Calu3 (cell line): Measurements from ENCODE around the gene MACROD1. TPM values are rescaled to one million over a fixed set of nuclear protein-coding genes. Genes with fewer than 3 reads are reported as not detected.

ENCODE experiments used
- BruUV-seq: library from RNA; stranded (reverse); fragments of 400-500 nt; replicated peaks from 2 replicates; lab custom pipeline; 2021; lab: Mats Ljungman, UMichigan
- CTCF ChIA-PET: fragments of 300-600 bp; sonication (Branson Sonifier 250); formaldehyde crosslinking; loops from one replicate; lab custom pipeline; 2022; ENCODE audit warnings: antibody characterized with exemption; lab: Charles Lee
- DNase-seq: peaks from one replicate; pipeline ENCODE4 v3.0.0; 2022
- H3K27ac Mint-ChIP-seq: one replicate; pipeline ENCODE4 v1.8.0; 2022; ENCODE audit warnings: mixed read lengths; ENCODE audit not compliant: unreplicated experiment
- H3K27me3 Mint-ChIP-seq: one replicate; pipeline ENCODE4 v1.8.0; 2022; ENCODE audit warnings: mixed read lengths; ENCODE audit not compliant: unreplicated experiment
- H3K36me3 Mint-ChIP-seq: one replicate; pipeline ENCODE4 v1.8.0; 2022; ENCODE audit warnings: mild to moderate bottlenecking, moderate library complexity, mixed read lengths; ENCODE audit not compliant: insufficient read depth, unreplicated experiment
- H3K4me1 Mint-ChIP-seq: one replicate; pipeline ENCODE4 v1.8.0; 2022; ENCODE audit warnings: mild to moderate bottlenecking, low read depth, mixed read lengths; ENCODE audit not compliant: unreplicated experiment
- H3K4me3 Mint-ChIP-seq: one replicate; pipeline ENCODE4 v1.8.0; 2022; ENCODE audit warnings: mild to moderate bottlenecking, low read depth, moderate library complexity, mixed read lengths; ENCODE audit not compliant: unreplicated experiment
- H3K9me3 Mint-ChIP-seq: one replicate; pipeline ENCODE4 v1.8.0; 2022; ENCODE audit warnings: low read depth, mixed read lengths; ENCODE audit not compliant: unreplicated experiment
- intact Hi-C: fragments of 100-400 bp; cut with micrococcal nuclease; formaldehyde crosslinking; loops from one replicate; pipeline ENCODE4 v1.10.0; 2022; ENCODE audit not compliant: unreplicated experiment
- total RNA-seq: library from RNA; stranded (reverse); gene quantifications from 2 replicates; pipeline ENCODE4 v1.2.3, GENCODE V29; 2022
- TF ChIP-seq, protein P1 (sequence below): fragments of 200-600 bp; IDR thresholded peaks from one replicate; pipeline ENCODE4 v1.8.0; 2022; ENCODE audit warnings: antibody characterized with exemption; ENCODE audit not compliant: unreplicated experiment

The MACROD1 gene
- total RNA-seq, 1 experiment from 2014 or later, result 35.7 TPM

GRCh38 chr11:64076758-64077157 is 89.2 kb downstream of the MACROD1 start:
- CTCF ChIA-PET, result no interaction called here
- H3K36me3 Mint-ChIP-seq, result peaks cover 5% of the 10 kb centered on the region
- peaks cover 12% of the 10 kb centered on the region for H3K27me3 Mint-ChIP-seq
- intact Hi-C loops, result no loop called here
- TF ChIP-seq, protein P1, sequence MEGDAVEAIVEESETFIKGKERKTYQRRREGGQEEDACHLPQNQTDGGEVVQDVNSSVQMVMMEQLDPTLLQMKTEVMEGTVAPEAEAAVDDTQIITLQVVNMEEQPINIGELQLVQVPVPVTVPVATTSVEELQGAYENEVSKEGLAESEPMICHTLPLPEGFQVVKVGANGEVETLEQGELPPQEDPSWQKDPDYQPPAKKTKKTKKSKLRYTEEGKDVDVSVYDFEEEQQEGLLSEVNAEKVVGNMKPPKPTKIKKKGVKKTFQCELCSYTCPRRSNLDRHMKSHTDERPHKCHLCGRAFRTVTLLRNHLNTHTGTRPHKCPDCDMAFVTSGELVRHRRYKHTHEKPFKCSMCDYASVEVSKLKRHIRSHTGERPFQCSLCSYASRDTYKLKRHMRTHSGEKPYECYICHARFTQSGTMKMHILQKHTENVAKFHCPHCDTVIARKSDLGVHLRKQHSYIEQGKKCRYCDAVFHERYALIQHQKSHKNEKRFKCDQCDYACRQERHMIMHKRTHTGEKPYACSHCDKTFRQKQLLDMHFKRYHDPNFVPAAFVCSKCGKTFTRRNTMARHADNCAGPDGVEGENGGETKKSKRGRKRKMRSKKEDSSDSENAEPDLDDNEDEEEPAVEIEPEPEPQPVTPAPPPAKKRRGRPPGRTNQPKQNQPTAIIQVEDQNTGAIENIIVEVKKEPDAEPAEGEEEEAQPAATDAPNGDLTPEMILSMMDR, result no peak
- no peak for DNase-seq
- no peak overlapping the region for H3K4me3 Mint-ChIP-seq
- no peaks in the 10 kb centered on the region for H3K4me1 Mint-ChIP-seq
- no peaks in the 10 kb centered on the region for H3K9me3 Mint-ChIP-seq
- no peak overlapping the region for H3K27ac Mint-ChIP-seq
- no TSS peak for BruUV-seq

DNA sequence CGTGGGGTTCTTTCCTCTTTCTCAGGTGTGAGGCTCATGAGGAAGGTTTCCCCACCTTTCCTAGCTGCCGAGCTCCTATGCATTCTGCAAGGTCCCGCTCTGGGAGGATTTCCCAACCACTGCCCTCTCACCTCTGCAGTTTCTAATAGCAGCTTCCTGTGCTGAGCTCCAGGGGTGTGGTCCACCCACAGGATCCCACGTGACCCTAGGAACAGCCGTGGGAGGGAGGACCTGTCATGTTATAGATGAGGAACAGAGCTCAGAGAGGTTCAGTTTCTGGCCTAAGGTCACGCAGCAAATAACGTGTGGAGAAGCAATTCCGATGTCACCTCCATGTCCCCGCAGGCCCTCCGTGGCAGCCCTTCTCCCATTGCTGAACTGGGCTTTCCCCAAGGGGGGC is 91.7 kb downstream of the MACROD1 start:
- Mint-ChIP-seq H3K4me3 (no peak overlapping the region), H3K9me3 (no peaks in the 10 kb centered on the region), H3K36me3 (peaks cover 5% of the 10 kb centered on the region), H3K27me3 (peaks cover 3% of the 10 kb centered on the region), H3K27ac (no peak overlapping the region), H3K4me1 (no peaks in the 10 kb centered on the region)
- TF ChIP-seq, protein P1, result no peak
- no TSS peak for BruUV-seq
- intact Hi-C loops, result no loop called here
- DNase-seq, result no peak
- CTCF ChIA-PET, result interaction anchor here (0.5 kb wide), 1 partner anchor 1205 kb away, joined by 3 read pairs; no protein-coding TSS in a partner anchor

DNA sequence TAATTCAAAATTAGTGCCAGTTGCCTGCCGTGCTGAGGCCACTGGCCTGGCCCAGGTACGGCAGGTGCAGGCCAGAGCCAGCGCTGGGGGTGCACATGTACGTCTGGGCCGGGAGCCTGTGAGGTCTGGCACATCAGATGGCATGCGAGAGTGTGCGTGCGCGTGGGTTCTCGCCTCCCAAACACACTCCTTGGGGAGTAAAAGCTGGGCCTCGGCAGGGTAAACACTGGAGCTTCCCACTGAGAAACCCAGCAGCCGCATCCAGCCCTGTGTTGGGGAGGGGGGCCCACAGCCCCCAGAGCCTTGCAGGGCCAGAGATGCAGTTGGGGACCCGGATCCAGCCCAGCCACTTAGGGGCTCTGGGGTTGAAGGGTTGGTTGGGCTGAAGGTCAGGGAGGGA is 92.4 kb downstream of the MACROD1 start:
- TF ChIP-seq, protein P1, result no peak
- intact Hi-C loops, result no loop called here
- Mint-ChIP-seq H3K4me3 (no peak overlapping the region), H3K27me3 (no peaks in the 10 kb centered on the region), H3K36me3 (peaks cover 5% of the 10 kb centered on the region), H3K27ac (no peak overlapping the region), H3K9me3 (no peaks in the 10 kb centered on the region), H3K4me1 (no peaks in the 10 kb centered on the region)
- no peak for DNase-seq
- BruUV-seq, result no TSS peak
- CTCF ChIA-PET, result no interaction called here

DNA sequence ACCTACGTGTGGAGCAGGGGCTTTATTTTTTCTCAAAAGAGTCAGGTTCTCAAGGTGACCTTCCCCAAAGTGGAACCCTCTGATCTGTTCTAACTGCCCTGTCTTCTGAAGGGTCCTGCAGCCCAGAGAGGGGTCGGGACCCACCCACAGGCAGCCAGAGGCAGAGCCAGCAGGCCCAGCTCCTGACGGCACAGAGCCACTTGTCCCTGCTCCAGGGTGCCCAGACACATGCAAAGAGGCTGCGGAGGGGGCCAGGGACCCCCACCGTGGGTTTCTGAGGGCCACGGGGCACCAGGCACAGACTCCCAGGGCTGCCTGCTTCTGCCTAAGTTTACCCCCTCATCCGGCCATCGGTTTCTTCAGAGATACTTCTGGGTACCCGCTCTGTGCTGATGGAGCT is 93.0 kb downstream of the MACROD1 start:
- no peaks in the 10 kb centered on the region for H3K9me3 Mint-ChIP-seq
- no peaks in the 10 kb centered on the region for H3K27me3 Mint-ChIP-seq
- peaks cover 5% of the 10 kb centered on the region for H3K36me3 Mint-ChIP-seq
- intact Hi-C loops, result no loop called here
- no peak overlapping the region for H3K4me3 Mint-ChIP-seq
- TF ChIP-seq, protein P1, result no peak
- no peak overlapping the region for H3K27ac Mint-ChIP-seq
- no peak for DNase-seq
- CTCF ChIA-PET, result interaction anchor here (0.6 kb wide), 1 partner anchor 47 kb away, joined by 3 read pairs; no protein-coding TSS in a partner anchor
- BruUV-seq, result no TSS peak
- H3K4me1 Mint-ChIP-seq, result no peaks in the 10 kb centered on the region
